ENCODE measurements around the gene VEGFA.

DNA sequence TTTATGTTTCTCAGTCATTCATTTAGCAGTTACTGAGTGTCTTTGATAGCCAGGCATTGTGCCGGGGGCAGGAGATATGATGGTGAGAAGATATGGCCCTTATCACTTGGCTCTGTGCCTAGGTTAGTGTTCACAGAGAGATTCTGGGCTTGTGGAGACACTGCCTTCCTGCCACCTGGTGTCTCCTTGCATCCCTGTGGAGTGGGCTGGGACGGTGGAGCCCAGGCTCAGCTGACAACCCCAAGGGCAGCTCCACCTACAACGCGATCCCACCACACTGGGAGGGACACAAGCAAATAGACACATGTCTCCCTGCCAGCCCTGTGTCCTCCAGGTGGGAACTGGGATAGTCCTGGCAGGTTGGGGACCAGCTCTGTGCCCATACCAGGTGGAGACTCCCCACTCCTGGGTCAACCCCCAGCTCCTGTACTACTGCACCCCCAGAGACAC is 30.3 kb upstream of the VEGFA start:
- TF ChIP-seq, protein P1, sequence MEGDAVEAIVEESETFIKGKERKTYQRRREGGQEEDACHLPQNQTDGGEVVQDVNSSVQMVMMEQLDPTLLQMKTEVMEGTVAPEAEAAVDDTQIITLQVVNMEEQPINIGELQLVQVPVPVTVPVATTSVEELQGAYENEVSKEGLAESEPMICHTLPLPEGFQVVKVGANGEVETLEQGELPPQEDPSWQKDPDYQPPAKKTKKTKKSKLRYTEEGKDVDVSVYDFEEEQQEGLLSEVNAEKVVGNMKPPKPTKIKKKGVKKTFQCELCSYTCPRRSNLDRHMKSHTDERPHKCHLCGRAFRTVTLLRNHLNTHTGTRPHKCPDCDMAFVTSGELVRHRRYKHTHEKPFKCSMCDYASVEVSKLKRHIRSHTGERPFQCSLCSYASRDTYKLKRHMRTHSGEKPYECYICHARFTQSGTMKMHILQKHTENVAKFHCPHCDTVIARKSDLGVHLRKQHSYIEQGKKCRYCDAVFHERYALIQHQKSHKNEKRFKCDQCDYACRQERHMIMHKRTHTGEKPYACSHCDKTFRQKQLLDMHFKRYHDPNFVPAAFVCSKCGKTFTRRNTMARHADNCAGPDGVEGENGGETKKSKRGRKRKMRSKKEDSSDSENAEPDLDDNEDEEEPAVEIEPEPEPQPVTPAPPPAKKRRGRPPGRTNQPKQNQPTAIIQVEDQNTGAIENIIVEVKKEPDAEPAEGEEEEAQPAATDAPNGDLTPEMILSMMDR (conservative IDR thresholded peaks at IDR 0.05; ENCODE audit: low read depth, low read length): no peak
- no peak for TF ChIP-seq EZH2 (IDR thresholded peaks at IDR 0.05; ENCODE audit: borderline replicate concordance, low read depth, low read length, poor library complexity, severe bottlenecking)

Data from A673 (cell line).